T-cell (primary cell): ENCODE measurements around the gene ATG4D. TPM values are rescaled to one million over a fixed set of nuclear protein-coding genes. Genes with fewer than 3 reads are reported as not detected.

Source experiments
- ATAC-seq, 4 experiments: fragments of 200-7000 bp in 3 of 4; fragments of 150-1000 bp in 1 of 4; cut with Tn5 transposase; replicated peaks in 1 of 4; 1 replicate in 3 of 4; 2 replicates in 1 of 4; pipeline ENCODE4 v1.10.0; 2021; ENCODE audit warnings: moderate library complexity in 3 of 4, mild to moderate bottlenecking in 2 of 4, moderate number of reproducible peaks in 1 of 4
- CTCF ChIA-PET, 2 donors: fragments of 300-600 bp; sonication (Branson Sonifier 250); formaldehyde crosslinking; loops; one replicate each; lab custom pipeline; 2022; ENCODE audit warnings: antibody characterized with exemption in 2 of 2; lab: Charles Lee
- POLR2A ChIA-PET, 2 donors: fragments of 300-600 bp; sonication (Branson Sonifier 250); formaldehyde crosslinking; loops; one replicate each; lab custom pipeline; 2022; ENCODE audit warnings: antibody characterized with exemption in 2 of 2; lab: Charles Lee
- DNase-seq, 35 experiments: peaks; one replicate each; pipeline versions ENCODE4 v3.0.0 to v3.0.0-alpha.2; 2013 to 2023
- H3K27ac ChIP-seq: one replicate; pipeline ENCODE4 v1.5.1; 2013; ENCODE audit warnings: low read length
- H3K27me3 ChIP-seq, 2 experiments: replicated peaks in 1 of 2; 1 replicate in 1 of 2; 2 replicates in 1 of 2; pipeline versions ENCODE4 v1.6.1 to v1.7.0; 2013; ENCODE audit warnings: low read length in 1 of 2, mixed read lengths in 1 of 2; ENCODE audit not compliant: control insufficient read depth in 2 of 2, insufficient read depth in 2 of 2; ENCODE audit errors: extremely low read depth in 1 of 2
- H3K36me3 ChIP-seq, 2 donors: 1 replicate in 1 of 2; 2 replicates in 1 of 2; pipeline versions ENCODE4 v1.6.1 to v1.7.0; 2013; ENCODE audit warnings: low read length in 1 of 2; ENCODE audit not compliant: control insufficient read depth in 2 of 2, insufficient read depth in 1 of 2; ENCODE audit errors: extremely low read depth in 1 of 2
- H3K4me1 ChIP-seq, 2 experiments: 1 replicate in 1 of 2; 2 replicates in 1 of 2; pipeline versions ENCODE4 v1.6.1 to v1.7.0; 2013; ENCODE audit warnings: low read length in 2 of 2, mixed read lengths in 1 of 2; ENCODE audit not compliant: insufficient read depth in 2 of 2, control insufficient read depth in 1 of 2; ENCODE audit errors: extremely low read depth in 1 of 2
- H3K4me3 ChIP-seq, 2 donors: 1 replicate in 1 of 2; 2 replicates in 1 of 2; pipeline versions ENCODE4 v1.5.1 to v1.7.0; 2013; ENCODE audit warnings: mild to moderate bottlenecking in 2 of 2, low read length in 1 of 2, moderate library complexity in 1 of 2; ENCODE audit not compliant: control insufficient read depth in 1 of 2; ENCODE audit errors: extremely low read depth in 1 of 2
- H3K9me3 ChIP-seq: 2 replicates; pipeline ENCODE4 v1.7.0; 2013
- H3K27ac Mint-ChIP-seq, 2 donors: one replicate each; pipeline ENCODE4 v1.8.0; 2020 to 2021; ENCODE audit warnings: mild to moderate bottlenecking in 2 of 2, mixed read lengths in 2 of 2
- H3K27me3 Mint-ChIP-seq, 2 donors: one replicate each; pipeline ENCODE4 v1.8.0; 2021 to 2022; ENCODE audit warnings: mixed read lengths in 2 of 2
- H3K36me3 Mint-ChIP-seq: one replicate; pipeline ENCODE4 v1.8.0; 2021; ENCODE audit warnings: mixed read lengths
- H3K4me1 Mint-ChIP-seq, 3 donors: one replicate each; pipeline ENCODE4 v1.8.0; 2020 to 2022; ENCODE audit warnings: mixed read lengths in 3 of 3, mild to moderate bottlenecking in 1 of 3
- H3K4me3 Mint-ChIP-seq, 3 donors: one replicate each; pipeline ENCODE4 v1.8.0; 2020 to 2022; ENCODE audit warnings: mild to moderate bottlenecking in 3 of 3, mixed read lengths in 3 of 3, moderate library complexity in 3 of 3
- H3K9me3 Mint-ChIP-seq, 3 donors: one replicate each; pipeline ENCODE4 v1.8.0; 2020 to 2022; ENCODE audit warnings: mixed read lengths in 3 of 3
- WGBS: methylation state at CpG from one replicate; pipeline ENCODE4 v1.1.5; 2013; ENCODE audit warnings: missing lambda C conversion rate; ENCODE audit not compliant: insufficient coverage; 5-methylcytosine and 5-hydroxymethylcytosine counted together
- total RNA-seq, 35 experiments: library from RNA in 6 of 35; stranded (reverse) in 6 of 35; fragments of 120-200 nt in 1 of 35; gene quantifications; one replicate each; pipeline versions ENCODE4 v1.2.1 to v1.2.4 and lab custom pipeline; 2013 to 2026

ATG4D gene
- total RNA-seq, 5 donors from 2014 or later (not counting 1 experiment from before 2014, with no cell fraction given), result 55.7 to 63.0 (median 60.9) TPM

DNA sequence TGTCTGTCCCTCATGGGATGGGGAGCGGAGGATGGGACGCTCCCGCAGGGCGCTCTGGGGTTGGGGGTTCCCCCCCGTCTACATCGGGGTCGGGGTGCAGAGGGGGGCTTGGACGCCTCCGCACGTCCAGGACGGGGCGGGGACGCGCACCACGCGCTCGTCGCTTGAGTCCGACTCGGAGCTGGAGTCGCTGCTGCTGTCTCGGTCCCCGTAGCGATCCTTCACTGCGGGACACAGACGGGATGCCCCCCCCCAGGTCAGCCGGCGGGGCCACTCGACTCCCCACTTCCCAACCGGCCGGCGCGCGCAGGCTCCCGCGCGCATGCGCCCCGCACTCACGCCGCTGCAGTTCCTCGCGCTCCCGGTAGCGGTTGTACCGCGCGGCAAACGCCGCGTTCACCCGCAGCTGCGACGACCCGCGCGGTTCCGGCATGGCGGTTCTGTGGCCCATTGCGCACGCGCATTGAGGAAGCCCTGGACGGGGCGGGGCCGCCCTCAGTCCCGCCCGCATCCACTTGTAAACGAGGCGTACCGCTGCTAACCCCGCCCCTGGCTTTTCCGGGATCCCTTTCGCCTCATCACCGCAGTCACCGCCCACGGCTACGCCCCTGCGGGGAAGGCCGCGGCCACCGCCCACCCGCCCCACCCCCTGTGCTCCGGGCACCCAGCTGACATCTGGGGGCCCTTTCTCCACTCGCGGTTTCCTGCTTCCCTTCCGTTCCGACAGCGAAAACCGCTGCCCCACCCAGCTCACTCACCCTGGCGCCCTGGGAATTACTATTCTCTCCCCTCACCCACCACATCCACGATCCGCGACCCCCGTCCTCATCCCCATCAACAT lies 22.1 kb downstream of the ATG4D start, which contains the start of gene KRI1:
Gene KRI1, minus strand, starts transcription at position 444 of the 841 bp plus-strand sequence. Its CDS starts 11 bp downstream, at position 433.
- ATAC-seq (peak; percentile 57 to 64 (median 61)), DNase-seq (peak; percentile 97 to 99 (median 98))
- peak within 1 kb of the TSS; percentile 93 to 97 (median 95) for H3K4me3 Mint-ChIP-seq
- Histone ChIP-seq H3K4me3 (peak within 1 kb of the TSS; percentile 96 to 100), H3K27ac (peak within 1 kb of the TSS; percentile 83), H3K27me3 (no peaks in the 10 kb centered on the region), H3K36me3 (peaks cover 4 to 30% of the 10 kb centered on the region in 2 donors), H3K9me3 (no peaks in the 10 kb centered on the region), H3K4me1 (peaks cover 22 to 60% of the 10 kb centered on the region in 2 experiments)
- peaks cover 43 to 54% (median 46%) of the 10 kb centered on the region in 3 donors for H3K4me1 Mint-ChIP-seq
- ChIA-PET POLR2A (interaction anchor here (0.5 to 0.6 kb wide), 3 partner anchors 28 to 87 kb away, joined by 3 to 4 read pairs (median 3); no protein-coding TSS in a partner anchor), CTCF (interaction anchor here in 1 of 2 donors (0.6 to 0.9 kb wide), 3 partner anchors 15 to 58 kb away, joined by 3 to 6 read pairs (median 4); no protein-coding TSS in a partner anchor)
- under 1% methylated on average over 80 of the region's 94 CpGs for WGBS
- no peaks in the 10 kb centered on the region for H3K9me3 Mint-ChIP-seq
- H3K27ac Mint-ChIP-seq, result peak within 1 kb of the TSS; percentile 97 to 98
- H3K27me3 Mint-ChIP-seq, result no peaks in the 10 kb centered on the region
- H3K36me3 Mint-ChIP-seq, result peaks cover 8% of the 10 kb centered on the region

DNA sequence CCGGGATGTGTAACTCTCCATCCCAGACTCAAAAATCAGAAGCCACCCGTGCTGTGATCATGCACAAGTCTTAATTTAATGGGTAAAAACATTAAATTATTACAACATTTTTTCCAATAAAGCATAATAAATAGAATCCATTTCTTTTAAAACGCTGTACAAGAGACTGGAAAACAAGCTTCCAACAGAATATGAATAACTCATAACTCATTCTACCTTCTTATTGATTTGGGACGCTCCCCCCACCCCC lies 22.6 kb downstream of the ATG4D start:
- Histone ChIP-seq H3K27me3 (no peaks in the 10 kb centered on the region), H3K9me3 (no peaks in the 10 kb centered on the region), H3K4me1 (peaks cover 22 to 55% of the 10 kb centered on the region in 2 experiments), H3K27ac (peak overlapping the region; percentile 78), H3K36me3 (peaks cover 2 to 24% of the 10 kb centered on the region in 2 donors), H3K4me3 (peak overlapping the region; percentile 74 to 100)
- whole genome bisulfite sequencing, result 0% methylated on average over 1 of the region's 4 CpGs
- POLR2A ChIA-PET, result interaction anchor here in 1 of 2 donors (0.6 kb wide), 1 partner anchor 33 kb away, joined by 3 read pairs; no protein-coding TSS in a partner anchor
- DNase-seq (no peak), ATAC-seq (no peak)
- no peaks in the 10 kb centered on the region for H3K9me3 Mint-ChIP-seq
- peaks cover 4% of the 10 kb centered on the region for H3K36me3 Mint-ChIP-seq
- H3K27me3 Mint-ChIP-seq, result no peaks in the 10 kb centered on the region
- H3K4me1 Mint-ChIP-seq, result peaks cover 43 to 52% (median 46%) of the 10 kb centered on the region in 3 donors
- H3K4me3 Mint-ChIP-seq, result peak overlapping the region; percentile 93 to 97 (median 95)
- CTCF ChIA-PET, result interaction anchor here in 1 of 2 donors (0.6 to 0.9 kb wide), 3 partner anchors 15 to 59 kb away, joined by 3 to 6 read pairs (median 4); no protein-coding TSS in a partner anchor
- peak overlapping the region; percentile 97 to 98 for H3K27ac Mint-ChIP-seq

DNA sequence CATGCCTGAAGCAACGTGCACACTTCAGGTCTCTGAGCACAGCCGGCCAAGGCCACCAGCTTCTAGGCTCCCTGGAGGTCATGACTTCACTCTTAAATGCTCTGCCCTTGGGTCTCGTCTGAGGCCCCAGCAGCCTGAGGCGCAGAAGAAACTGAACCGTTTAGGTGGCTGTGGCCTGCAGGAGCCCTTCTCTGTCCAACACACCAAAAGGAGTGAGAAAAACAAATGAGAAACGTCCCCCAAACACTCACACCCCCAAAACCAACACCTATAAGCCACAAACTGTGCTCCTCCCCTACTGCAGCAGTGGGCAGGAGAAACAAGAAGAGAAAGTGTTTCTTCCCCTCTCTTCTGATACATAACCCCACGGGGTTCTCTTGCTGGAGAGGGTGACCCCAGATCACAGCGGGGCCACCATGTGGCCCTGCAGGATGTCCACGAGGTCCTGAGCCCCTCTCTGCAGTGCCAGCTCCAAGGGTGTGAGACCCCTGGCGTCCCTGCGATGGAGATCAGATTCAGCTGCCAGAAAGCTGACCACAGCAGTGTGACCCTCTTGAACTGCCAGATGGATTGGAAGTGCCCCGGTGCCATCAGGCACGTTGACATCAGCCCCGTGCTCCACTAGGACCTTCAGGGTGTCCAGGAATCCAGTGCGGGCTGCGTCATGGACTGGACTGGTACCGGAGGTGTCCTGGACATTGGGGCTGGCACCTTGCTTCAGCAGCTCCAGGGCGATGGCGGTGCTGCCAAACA lies 23.1 kb downstream of the ATG4D start:
- H3K9me3 Mint-ChIP-seq, result no peaks in the 10 kb centered on the region
- peak in 2 of 4 experiments; percentile 3 for ATAC-seq
- peaks cover 40 to 48% (median 46%) of the 10 kb centered on the region in 3 donors for H3K4me1 Mint-ChIP-seq
- H3K4me1 ChIP-seq, result peaks cover 22 to 52% of the 10 kb centered on the region in 2 experiments
- no peaks in the 10 kb centered on the region for H3K27me3 Mint-ChIP-seq
- H3K36me3 ChIP-seq, result peaks cover 0 to 20% of the 10 kb centered on the region in 2 donors
- no peaks in the 10 kb centered on the region for H3K27me3 ChIP-seq
- H3K36me3 Mint-ChIP-seq, result no peaks in the 10 kb centered on the region
- peak overlapping the region; percentile 97 to 98 for H3K27ac Mint-ChIP-seq
- H3K4me3 Mint-ChIP-seq, result peak overlapping the region; percentile 93 to 97 (median 95)
- H3K27ac ChIP-seq, result peak overlapping the region; percentile 78
- POLR2A ChIA-PET, result interaction anchor here in 1 of 2 donors (0.5 to 0.6 kb wide), 2 partner anchors 32 to 85 kb away, joined by 3 to 8 read pairs; no protein-coding TSS in a partner anchor
- CTCF ChIA-PET, result interaction anchor here in 1 of 2 donors (0.6 to 1.3 kb wide), 3 partner anchors 13 to 59 kb away, joined by 3 to 4 read pairs (median 3); no protein-coding TSS in a partner anchor
- no peaks in the 10 kb centered on the region for H3K9me3 ChIP-seq
- 21% methylated on average over 19 of the region's 19 CpGs for WGBS
- H3K4me3 ChIP-seq, result peak overlapping the region; percentile 74 to 100
- peak; percentile 32 to 81 (median 59) for DNase-seq

DNA sequence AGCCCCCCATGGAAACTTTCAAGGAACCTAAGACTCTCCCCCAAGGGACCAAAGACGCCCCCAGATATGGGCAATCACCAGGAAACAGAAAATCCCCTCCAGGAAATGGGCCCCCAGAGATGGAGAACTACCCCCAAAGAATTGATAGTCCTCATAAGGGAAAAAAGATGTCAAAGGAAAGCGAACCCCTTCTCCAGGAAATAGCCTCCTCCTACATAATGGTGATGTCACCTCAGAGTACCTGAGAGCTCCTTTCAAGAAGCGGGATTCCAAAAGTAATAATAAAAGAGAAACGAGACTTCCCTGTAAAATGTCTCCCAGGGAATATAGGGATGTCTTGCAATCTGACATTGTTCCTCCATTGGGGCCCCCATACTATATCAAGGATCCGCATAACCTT lies 24.0 kb downstream of the ATG4D start:
- H3K9me3 ChIP-seq, result no peaks in the 10 kb centered on the region
- Mint-ChIP-seq H3K27me3 (no peaks in the 10 kb centered on the region), H3K36me3 (no peaks in the 10 kb centered on the region), H3K4me1 (peaks cover 43 to 54% (median 53%) of the 10 kb centered on the region in 3 donors), H3K9me3 (no peaks in the 10 kb centered on the region), H3K4me3 (peak overlapping the region; percentile 93 to 97 (median 95)), H3K27ac (peak overlapping the region; percentile 97 to 98)
- H3K27ac ChIP-seq, result peak overlapping the region; percentile 78
- peak in 1 of 35 experiments; percentile 46 for DNase-seq
- H3K36me3 ChIP-seq, result peaks cover 0 to 13% of the 10 kb centered on the region in 2 donors
- CTCF ChIA-PET, result interaction anchor here in 1 of 2 donors (0.7 to 1.3 kb wide), 2 partner anchors 14 to 88 kb away, joined by 3 read pairs; no protein-coding TSS in a partner anchor
- WGBS, result no CpG with 5 or more reads among the region's 5 CpGs
- no peaks in the 10 kb centered on the region for H3K27me3 ChIP-seq
- H3K4me3 ChIP-seq, result peak overlapping the region; percentile 74 to 100
- no peak for ATAC-seq
- POLR2A ChIA-PET, result interaction anchor here in 1 of 2 donors (0.5 kb wide), 1 partner anchor 84 kb away, joined by 8 read pairs; no protein-coding TSS in a partner anchor
- H3K4me1 ChIP-seq, result peaks cover 22 to 54% of the 10 kb centered on the region in 2 experiments

DNA sequence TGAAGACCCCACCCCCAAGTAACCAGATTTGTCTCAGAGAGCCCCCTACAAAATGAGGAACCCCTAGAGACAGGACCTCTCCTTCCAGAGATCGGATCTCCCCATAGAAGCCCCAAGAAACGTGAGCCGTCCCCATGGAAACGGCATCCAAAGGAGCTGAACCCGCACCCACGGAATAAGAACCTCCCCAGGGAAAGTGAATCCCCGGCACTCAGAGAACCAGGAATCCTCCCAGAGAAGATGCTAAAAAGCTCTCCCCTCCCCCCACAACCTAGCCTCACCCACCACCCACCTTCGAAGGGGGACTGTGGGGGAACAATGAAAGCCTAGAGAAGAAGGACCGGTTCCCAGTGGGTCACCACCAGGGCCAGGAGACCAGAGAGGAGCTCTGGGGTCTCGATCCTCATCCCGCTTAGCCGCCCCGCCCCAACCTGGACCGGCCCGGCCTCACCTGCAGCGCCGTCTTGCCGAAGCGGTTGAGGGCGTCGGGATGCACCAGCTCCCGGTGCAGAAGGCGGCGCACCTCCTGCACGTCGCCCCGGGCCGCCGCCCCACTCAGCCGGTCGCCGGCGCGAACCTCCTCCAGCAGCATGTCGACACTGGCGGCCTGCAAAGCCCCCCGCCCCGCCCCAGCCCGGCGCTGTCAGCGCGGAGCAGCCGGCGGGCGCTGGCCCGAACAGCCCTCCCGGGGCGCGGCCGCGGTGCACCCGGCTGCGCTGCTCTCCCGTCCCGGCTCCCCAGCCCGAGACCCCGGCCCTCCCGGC lies 24.5 kb downstream of the ATG4D start:
- no peaks in the 10 kb centered on the region for H3K27me3 ChIP-seq
- ATAC-seq (peak; percentile 14 to 29 (median 22)), DNase-seq (peak in 28 of 35 experiments; percentile 35 to 78 (median 58))
- H3K27ac ChIP-seq, result peak overlapping the region; percentile 78
- H3K4me3 Mint-ChIP-seq, result peak overlapping the region; percentile 93 to 97 (median 95)
- peaks cover 43 to 54% (median 54%) of the 10 kb centered on the region in 3 donors for H3K4me1 Mint-ChIP-seq
- CTCF ChIA-PET, result interaction anchor here in 1 of 2 donors (0.7 to 1.3 kb wide), 2 partner anchors 15 to 87 kb away, joined by 3 read pairs; no protein-coding TSS in a partner anchor
- H3K9me3 Mint-ChIP-seq, result no peaks in the 10 kb centered on the region
- under 1% methylated on average over 57 of the region's 58 CpGs for WGBS
- H3K27me3 Mint-ChIP-seq, result no peaks in the 10 kb centered on the region
- peak overlapping the region; percentile 74 to 100 for H3K4me3 ChIP-seq
- peaks cover 22 to 55% of the 10 kb centered on the region in 2 experiments for H3K4me1 ChIP-seq
- peak overlapping the region; percentile 97 to 98 for H3K27ac Mint-ChIP-seq
- POLR2A ChIA-PET, result interaction anchor here in 1 of 2 donors (0.7 kb wide), 1 partner anchor 875 kb away, joined by 3 read pairs; no protein-coding TSS in a partner anchor
- H3K36me3 Mint-ChIP-seq, result no peaks in the 10 kb centered on the region
- peaks cover 0 to 12% of the 10 kb centered on the region in 2 donors for H3K36me3 ChIP-seq
- H3K9me3 ChIP-seq, result no peaks in the 10 kb centered on the region
